ENCODE data around the gene IFITM2.
"Not testable (repeated sequence)": the region's sequence is repeated elsewhere in the genome, so short reads cannot be mapped to it uniquely, and the experiment has no call there.

Gene IFITM2

DNA sequence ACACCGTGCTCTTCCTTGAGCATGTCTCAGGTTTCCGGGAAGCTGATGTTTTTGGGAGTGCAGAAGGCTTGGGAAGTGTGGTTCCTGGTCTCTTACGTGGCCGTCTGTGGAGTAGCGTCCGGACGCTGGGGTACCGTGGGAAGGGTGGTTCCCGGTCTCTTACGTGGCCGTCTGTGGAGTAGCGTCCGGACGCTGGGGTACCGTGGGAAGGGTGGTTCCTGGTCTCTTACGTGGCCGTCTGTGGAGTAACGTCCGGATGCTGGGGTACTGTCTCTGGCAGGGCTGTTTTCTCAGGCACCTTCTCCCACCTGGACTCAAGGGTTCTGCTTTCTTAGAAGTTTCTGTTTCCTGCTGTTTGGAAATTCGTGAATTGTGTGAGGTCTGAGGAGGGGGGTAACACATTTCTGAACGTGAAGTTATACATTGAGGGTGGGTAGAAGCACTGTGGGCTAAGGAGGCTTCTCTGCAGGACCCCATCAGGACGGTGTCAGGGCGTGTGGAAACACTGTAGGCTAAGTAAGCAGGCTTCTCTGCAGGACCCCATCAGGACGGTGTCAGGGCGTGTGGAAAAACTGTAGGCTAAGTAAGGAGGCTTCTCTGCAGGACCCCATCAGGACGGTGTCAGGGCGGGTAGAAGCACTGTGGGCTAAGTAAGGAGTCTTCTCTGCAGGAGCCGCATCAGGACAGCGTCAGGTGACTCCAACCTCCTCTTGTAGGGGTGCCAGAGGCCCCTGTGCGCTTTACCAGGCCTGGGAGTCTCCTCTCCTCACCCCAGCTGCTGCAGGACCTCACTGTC, 18.4 kb downstream of the IFITM2 start:
- no peak for DNase-seq (ENCODE audit: low read depth)

- DNase-seq (ENCODE audit: low read depth), result no peak
Observed at GRCh38 chr11:326592-326841, 18.9 kb downstream of the IFITM2 start.

- DNase-seq (ENCODE audit: low read depth), result no peak
Observed at GRCh38 chr11:326842-327580, 19.4 kb downstream of the IFITM2 start.

GRCh38 chr11:327581-327923, 19.9 kb downstream of the IFITM2 start:
- no peak for DNase-seq (ENCODE audit: low read depth)

GRCh38 chr11:328012-328411, 20.4 kb downstream of the IFITM2 start:
- DNase-seq (ENCODE audit: low read depth), result no peak

GRCh38 chr11:328516-329100, 21.0 kb downstream of the IFITM2 start:
- DNase-seq (ENCODE audit: low read depth), result not testable (repeated sequence)

DNA sequence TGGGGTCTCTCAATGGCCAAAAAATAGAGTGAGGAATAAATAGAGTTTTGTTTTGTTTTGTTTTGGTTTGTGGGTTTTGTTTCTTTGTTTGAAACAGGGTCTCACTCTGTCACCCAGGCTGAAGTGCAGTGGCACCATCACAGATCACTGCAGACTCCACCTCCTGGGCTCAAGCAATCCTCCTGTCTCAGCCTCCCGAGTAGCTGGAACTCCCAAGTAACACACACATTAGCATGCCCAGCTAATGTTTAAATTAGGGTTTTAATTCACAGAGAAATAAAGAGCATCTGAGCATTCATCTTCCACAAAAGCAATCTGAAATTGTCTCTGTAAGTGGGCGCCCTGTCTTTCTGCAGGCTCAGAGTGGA, 22.3 kb downstream of the IFITM2 start:
- DNase-seq (ENCODE audit: low read depth), result no peak

DNA sequence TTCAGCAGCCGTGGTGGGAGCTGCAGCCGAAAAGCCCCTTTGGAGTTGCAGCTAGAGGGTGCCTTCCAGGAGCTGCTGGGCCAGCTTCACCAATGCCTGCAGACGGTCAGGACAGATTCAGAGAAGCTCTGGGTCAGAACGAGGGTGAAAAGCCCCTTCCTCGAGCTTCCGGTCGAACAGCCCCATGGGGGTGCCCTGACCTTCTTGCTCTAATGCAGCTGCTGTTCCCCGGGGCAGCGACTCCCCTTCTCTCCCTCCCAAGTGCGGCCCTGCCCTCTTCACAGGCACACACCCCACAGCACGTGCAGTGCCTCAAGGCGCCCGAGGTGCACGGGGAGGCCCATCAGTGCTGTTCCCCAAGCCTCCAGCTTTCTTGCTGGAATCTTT, 22.7 kb downstream of the IFITM2 start:
- DNase-seq (ENCODE audit: low read depth), result no peak

- DNase-seq (ENCODE audit: low read depth), result no peak
Observed at GRCh38 chr11:330694-331357, 23.2 kb downstream of the IFITM2 start.

DNA sequence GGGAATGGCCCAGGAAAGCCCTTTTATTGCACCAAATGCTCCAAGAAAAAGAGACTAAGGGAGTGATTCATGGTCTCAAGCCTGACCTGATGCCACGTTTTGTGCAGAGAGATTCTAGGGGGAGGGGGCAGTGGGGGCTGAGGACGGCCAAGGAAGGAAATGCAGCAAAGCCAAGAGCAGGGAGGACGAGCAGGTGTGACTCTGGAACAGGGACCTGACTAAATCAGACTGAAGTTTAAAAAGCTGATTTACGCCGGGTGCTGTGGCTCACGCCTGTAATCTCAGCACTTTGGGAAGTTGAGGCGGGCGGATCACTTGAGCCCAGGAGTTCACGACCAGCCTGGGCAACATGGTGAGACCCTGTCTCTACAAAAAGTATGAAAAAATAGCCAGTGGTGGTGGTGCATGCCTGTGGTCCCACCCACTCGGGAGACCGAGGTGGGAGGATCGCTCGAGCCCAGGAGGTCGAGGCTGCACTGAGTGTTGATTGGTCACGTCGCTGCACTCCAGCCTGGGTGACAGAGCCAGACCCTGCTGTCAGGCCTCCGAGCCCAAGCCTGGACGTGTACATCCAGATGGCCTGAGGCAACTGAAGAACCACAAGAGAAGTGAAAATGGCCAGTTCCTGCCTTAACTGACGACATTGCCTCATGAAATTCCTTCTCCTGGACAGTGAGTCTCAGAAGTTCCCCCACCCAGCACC, 23.9 kb downstream of the IFITM2 start:
- no peak for DNase-seq (ENCODE audit: low read depth)

DNA sequence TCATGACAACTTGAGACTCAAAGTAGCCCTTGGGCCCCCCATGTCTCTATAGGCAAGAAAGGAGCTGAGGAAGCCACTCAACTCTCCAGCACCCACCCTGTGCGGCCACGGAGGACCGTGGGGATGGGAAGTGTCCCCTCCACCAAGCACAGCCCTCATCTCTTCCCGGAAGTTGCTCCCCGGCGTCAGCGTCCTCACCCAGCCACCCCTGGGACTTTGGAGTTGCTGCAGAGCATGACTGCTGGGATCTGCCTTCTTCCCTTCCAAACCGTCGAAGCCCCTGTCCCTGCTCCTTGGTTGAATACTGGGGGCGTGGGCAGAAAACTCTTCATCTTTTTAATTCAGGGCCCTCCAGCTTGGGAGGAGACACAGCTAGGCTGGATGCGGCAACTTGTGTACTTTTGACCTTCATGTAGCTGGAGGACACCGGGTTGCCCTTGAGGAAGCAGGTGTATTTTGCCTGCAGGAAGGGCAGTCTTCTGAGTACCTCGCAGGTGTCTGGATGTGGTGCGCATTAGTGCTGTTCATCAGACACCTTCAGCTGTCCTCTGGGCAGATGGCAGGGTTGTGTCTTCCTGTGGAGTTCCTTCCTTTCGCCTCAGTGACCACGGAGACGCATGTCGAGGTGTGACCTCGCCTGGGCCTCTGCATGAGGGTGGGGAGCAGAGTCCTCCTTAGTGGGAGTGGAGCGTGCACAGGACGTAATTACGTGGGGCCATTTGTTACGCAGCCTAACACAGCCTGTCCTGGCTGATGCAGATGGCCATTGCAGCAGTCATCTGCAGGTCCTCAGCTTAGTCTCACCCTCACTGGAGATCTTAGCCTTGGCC, 25.2 kb downstream of the IFITM2 start:
- no peak for DNase-seq (ENCODE audit: low read depth)

DNA sequence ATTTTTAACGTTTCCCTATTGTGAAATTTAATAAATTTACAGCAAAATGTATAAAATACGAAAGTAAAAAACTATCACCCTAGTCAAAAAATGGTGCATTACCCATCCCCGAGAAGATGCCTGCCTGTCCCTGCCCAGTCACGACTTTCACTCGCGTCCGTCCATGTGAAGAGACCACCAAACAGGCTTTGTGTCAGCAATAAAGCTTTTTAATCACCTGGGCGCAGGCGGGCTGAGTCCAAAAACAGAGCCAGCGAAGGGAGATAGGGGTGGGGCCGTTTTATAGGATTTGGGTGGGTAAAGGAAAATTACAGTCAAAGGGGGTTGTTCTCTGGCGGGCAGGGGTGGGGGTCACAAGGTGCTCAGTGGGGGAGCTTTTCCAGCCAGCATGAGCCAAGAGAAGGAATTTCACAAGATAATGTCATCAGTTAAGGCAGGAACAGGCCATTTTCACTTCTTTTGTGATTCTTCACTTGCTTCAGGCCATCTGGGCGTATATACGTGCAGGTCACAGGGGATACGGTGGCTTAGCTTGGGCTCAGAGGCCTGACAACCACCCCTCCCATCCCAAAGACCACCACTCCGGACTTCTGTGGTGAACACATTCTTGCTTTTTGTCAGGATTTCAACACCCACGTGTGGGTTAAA, 26.1 kb downstream of the IFITM2 start:
- DNase-seq (ENCODE audit: low read depth), result not testable (repeated sequence)

DNA sequence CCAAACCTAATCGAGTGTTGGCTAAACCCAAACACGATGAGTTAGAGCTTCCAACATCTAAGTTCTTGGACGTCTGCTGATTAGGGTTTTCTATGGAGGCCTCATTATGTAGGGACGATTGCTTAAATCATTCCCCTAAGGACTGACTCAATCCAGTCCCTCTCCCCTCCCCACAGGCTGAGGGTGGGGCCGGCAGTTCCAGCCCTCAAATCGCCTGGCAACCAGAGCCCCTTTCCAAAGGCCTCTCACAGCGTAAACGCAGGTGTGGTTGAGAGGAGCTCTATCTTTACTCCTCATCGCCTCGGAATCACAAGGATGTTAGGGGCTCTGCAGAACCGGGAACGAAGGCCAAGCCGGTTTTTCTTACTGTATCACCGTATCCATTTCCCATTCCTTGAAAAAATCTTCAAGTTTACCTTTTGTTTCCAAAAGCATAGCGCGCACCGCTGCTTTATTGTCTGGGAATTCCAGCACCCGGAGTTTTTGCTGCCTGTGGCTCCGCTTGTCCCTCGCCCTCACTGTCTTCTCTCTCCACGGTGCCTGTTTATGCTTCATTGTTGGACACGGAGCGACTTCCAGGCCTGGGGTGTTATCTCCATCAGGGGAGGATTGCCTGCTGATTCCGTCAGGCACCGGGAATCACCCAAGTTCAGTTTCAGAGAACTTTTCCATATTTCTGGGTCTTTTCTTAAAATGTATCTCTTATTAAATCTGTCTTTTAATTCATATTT, 26.8 kb downstream of the IFITM2 start:
- no peak for DNase-seq (ENCODE audit: low read depth)

DNA sequence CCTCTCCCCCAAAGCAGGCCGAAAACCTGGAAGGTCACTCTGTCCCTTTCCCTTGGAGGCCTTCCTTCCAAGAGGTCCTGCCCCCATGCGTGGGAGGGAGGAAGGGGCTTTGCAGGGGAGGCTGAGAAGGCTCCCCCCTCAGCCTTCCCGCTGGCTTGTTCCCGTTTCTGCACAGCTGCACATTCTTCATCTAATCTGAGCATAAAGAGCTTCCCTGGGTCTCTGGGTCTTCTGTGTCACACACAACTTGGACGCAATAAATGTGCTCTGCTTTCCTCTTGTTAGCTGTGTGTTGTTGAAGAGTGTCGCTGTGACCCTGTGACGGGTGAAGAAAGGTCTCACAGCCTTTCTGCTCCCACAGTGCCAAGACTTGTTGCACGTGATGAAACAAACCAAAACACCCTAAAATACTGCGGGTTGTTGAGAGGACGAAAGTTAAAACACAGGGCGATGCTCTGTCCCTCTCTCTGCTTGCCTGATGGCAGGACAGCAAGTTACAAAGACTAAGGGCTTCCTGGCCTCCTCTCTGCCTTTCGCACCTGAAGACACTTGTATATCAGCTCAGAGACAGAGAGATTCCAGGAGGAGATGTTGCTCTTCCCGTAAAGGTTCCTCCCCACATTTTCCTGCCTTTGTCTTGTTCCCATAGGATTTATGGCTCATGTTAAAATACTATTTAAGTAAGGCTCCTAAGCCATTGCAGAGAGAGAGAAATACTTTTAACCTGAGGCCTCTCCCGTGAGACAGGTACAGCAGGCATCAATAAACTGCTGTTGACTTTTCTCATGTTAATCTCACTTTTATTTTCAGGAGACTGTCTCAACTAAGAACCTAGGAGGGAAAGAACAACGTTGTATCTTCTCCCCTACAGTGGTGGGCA, 28.4 kb downstream of the IFITM2 start:
- DNase-seq (ENCODE audit: low read depth), result no peak

- DNase-seq (ENCODE audit: low read depth), result no peak
Observed at GRCh38 chr11:336659-337198, 29.1 kb downstream of the IFITM2 start.

DNA sequence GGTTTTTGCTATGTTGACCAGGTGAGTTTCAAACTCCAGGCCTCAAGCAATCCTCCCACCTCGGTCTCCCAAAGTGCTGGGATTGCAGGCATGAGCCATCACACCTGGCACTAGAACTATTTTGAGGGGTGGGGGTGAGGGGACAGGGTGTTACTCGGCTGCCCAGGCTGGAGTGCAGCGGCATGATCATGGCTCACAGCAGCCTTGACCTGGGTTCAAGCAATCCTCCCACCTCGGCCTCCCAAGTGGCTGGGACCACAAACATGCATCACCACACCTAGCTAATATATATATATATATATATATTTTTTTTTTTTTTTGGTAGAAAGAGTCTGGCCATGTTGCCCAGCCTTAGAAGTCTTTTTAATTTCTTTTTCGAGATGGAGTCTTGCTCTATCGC, 30.1 kb downstream of the IFITM2 start:
- DNase-seq (ENCODE audit: low read depth), result no peak

- DNase-seq (ENCODE audit: low read depth), result no peak
Observed at GRCh38 chr11:339963-340362, 32.3 kb downstream of the IFITM2 start.

GRCh38 chr11:340539-341512, 33.2 kb downstream of the IFITM2 start:
- no peak for DNase-seq (ENCODE audit: low read depth)
